Pancreas (tissue), 10 donors: ENCODE data around the gene PMS2. TPM values are rescaled to one million over a fixed set of nuclear protein-coding genes. Genes with fewer than 3 reads are reported as not detected.

Source experiments
- ATAC-seq, 4 donors: fragments of 200-7000 bp; cut with Tn5 transposase; one replicate each; pipeline versions ENCODE4 v1.8.0 to v1.9.1; 2020; ENCODE audit warnings: mild to moderate bottlenecking in 4 of 4, moderate library complexity in 4 of 4
- DNase-seq, 6 donors: peaks; one replicate each; pipeline ENCODE4 v3.0.0-alpha.2; 2020
- FAIRE-seq: peaks from 2 replicates; lab custom pipeline; 2012; peaks lifted over from hg19 to GRCh38; lab: Jason Lieb, UNC
- H3K27ac ChIP-seq, 4 donors: fragments of 200-600 bp; sonication (generic); 1 replicate in 3 of 4; 2 replicates in 1 of 4; pipeline versions ENCODE4 v1.5.0 to v1.8.0; 2020
- H3K27me3 ChIP-seq, 4 donors: fragments of 200-600 bp; one replicate each; pipeline ENCODE4 v1.8.0; 2021
- H3K36me3 ChIP-seq, 3 donors: fragments of 200-600 bp; sonication (generic) in 1 of 3; one replicate each; pipeline versions ENCODE4 v1.5.0 to v1.8.0; 2020 to 2021
- H3K4me1 ChIP-seq, 3 donors: fragments of 200-600 bp; one replicate each; pipeline ENCODE4 v1.8.0; 2021
- H3K4me3 ChIP-seq, 4 donors: fragments of 200-600 bp; sonication (generic) in 2 of 4; one replicate each; pipeline versions ENCODE4 v1.5.0 to v1.8.0; 2020 to 2021
- H3K9me3 ChIP-seq, 4 donors: fragments of 200-600 bp; one replicate each; pipeline ENCODE4 v1.8.0; 2021
- CTCF ChIP-seq, 4 donors: fragments of 200-600 bp; sonication (generic) in 3 of 4; IDR thresholded peaks; one replicate each; pipeline versions ENCODE4 v1.5.0 to v1.8.0; 2021; ENCODE audit warnings: antibody characterized with exemption in 4 of 4
- WGBS, 2 donors: extraction: QIAGEN DNeasy Blood & Tissue Kit; methylation state at CpG; one replicate each; pipeline ENCODE4 v1.1.7; 2013; 5-methylcytosine and 5-hydroxymethylcytosine counted together
- intact Hi-C, 3 donors: fragments of 100-400 bp; cut with DNase I; formaldehyde crosslinking; loops; one replicate each; pipeline versions ENCODE4 v1.11.1 to v1.14.2; 2022
- polyA plus RNA-seq, 2 donors: library from polyadenylated mRNA; stranded (reverse); fragments of 200-250 nt; gene quantifications; one replicate each; pipeline ENCODE4 v1.2.3, GENCODE V29; 2013
- total RNA-seq, 6 donors: library from RNA; stranded (reverse); fragmentation: NEBNext Ultra II Directional in 4 of 6; extraction: Animal tissue kit (Norgen Biotek cat#: 25700) in 4 of 6; gene quantifications; one replicate each; pipeline versions ENCODE4 v1.2.1 to v1.2.4, GENCODE V29; 2021 to 2023
- donor health status: healthy with polysubstance abuse.
- donor health status: DM: no; HTN: no; CAD: no; lungs with moderate emphysema.
- donor health status: DM: no; HTN: no; CAD: no.
- donor health status: control.
- donor health status: control.
- donor health status: Bipolar disorder and iron deficiency.
- donor health status: DM: yes; HTN: yes; CAD: no.
- donor health status: DM: no; HTN: no; CAD: no.
- donor health status: DM: no; HTN: no; CAD: no.
- donor health status: DM: yes; HTN: yes; CAD: no.

Gene PMS2
- total and polyA plus RNA-seq, 8 donors = 2.0 to 7.2 (median 4.0) TPM

GRCh38 chr7:6026011-6026819, 17.4 kb upstream of the PMS2 start:
- Histone ChIP-seq H3K4me3 (no peak overlapping the region), H3K36me3 (peaks cover 7 to 73% (median 30%) of the 10 kb centered on the region in 3 donors), H3K9me3 (no peaks in the 10 kb centered on the region), H3K4me1 (no peaks in the 10 kb centered on the region), H3K27ac (peak overlapping the region in 2 of 4 donors; percentile 6 to 22), H3K27me3 (no peaks in the 10 kb centered on the region)
- peak in 3 of 6 donors; percentile 11 to 39 (median 36) for DNase-seq
- TF ChIP-seq CTCF (IDR thresholded peaks at IDR 0.05) = no peak
- ATAC-seq = peak in 3 of 4 donors; percentile 82 to 87 (median 86)
- intact Hi-C loops = no loop called here
- FAIRE-seq = no peak
- WGBS, 2 donors = 88 to 90% methylated on average over 22 of the region's 22 CpGs

GRCh38 chr7:6023974-6024435, 15.2 kb upstream of the PMS2 start:
- no peak overlapping the region for H3K4me3 ChIP-seq
- DNase-seq (no peak), FAIRE-seq (no peak), ATAC-seq (no peak)
- intact Hi-C loops = no loop called here
- TF ChIP-seq CTCF (IDR thresholded peaks at IDR 0.05) = no peak
- 91 to 98% methylated on average over 7 of the region's 7 CpGs for whole genome bisulfite sequencing, 2 donors
- H3K9me3 ChIP-seq = no peaks in the 10 kb centered on the region
- H3K4me1 ChIP-seq = no peaks in the 10 kb centered on the region
- H3K27ac ChIP-seq = no peak overlapping the region
- peaks cover 7 to 69% (median 30%) of the 10 kb centered on the region in 3 donors for H3K36me3 ChIP-seq
- no peaks in the 10 kb centered on the region for H3K27me3 ChIP-seq

- H3K4me1 ChIP-seq = no peaks in the 10 kb centered on the region
- H3K4me3 ChIP-seq = no peak overlapping the region
- no peak for TF ChIP-seq CTCF (IDR thresholded peaks at IDR 0.05)
- intact Hi-C loops = no loop called here
- H3K36me3 ChIP-seq = peaks cover 7 to 69% (median 33%) of the 10 kb centered on the region in 3 donors
- DNase-seq (no peak), FAIRE-seq (no peak), ATAC-seq (no peak)
- no peaks in the 10 kb centered on the region for H3K27me3 ChIP-seq
- H3K27ac ChIP-seq = no peak overlapping the region
- H3K9me3 ChIP-seq = no peaks in the 10 kb centered on the region
- 90% methylated on average over 3 of the region's 3 CpGs for WGBS, 2 donors
Observed at GRCh38 chr7:6022707-6023106, 13.9 kb upstream of the PMS2 start.

- H3K36me3 ChIP-seq = peaks cover 5 to 54% (median 23%) of the 10 kb centered on the region in 3 donors
- TF ChIP-seq CTCF (IDR thresholded peaks at IDR 0.05) = no peak
- no peaks in the 10 kb centered on the region for H3K4me1 ChIP-seq
- ATAC-seq (no peak), FAIRE-seq (no peak), DNase-seq (no peak)
- H3K27ac ChIP-seq = no peak overlapping the region
- 59 to 65% methylated on average over 11 of the region's 11 CpGs for WGBS, 2 donors
- intact Hi-C loops = no loop called here
- H3K9me3 ChIP-seq = no peaks in the 10 kb centered on the region
- H3K27me3 ChIP-seq = no peaks in the 10 kb centered on the region
- no peak overlapping the region for H3K4me3 ChIP-seq
Observed at GRCh38 chr7:6020371-6021286, 11.8 kb upstream of the PMS2 start.
